GM10266 (cell line): ENCODE data around the gene RAN.
"Not testable (repeated sequence)": the region's sequence is repeated elsewhere in the genome, so short reads cannot be mapped to it uniquely, and the experiment has no call there.

Source experiments
- DNase-seq: peaks from one replicate; pipeline ENCODE4 v3.0.0; 2012; ENCODE audit errors: extremely low spot score
- CTCF ChIP-seq: IDR thresholded peaks from 2 replicates; pipeline ENCODE4 v1.5.1; 2012; ENCODE audit warnings: mild to moderate bottlenecking, low read depth; ENCODE audit not compliant: control insufficient read depth, insufficient read depth; ENCODE audit errors: missing control alignments

RAN gene

GRCh38 chr12:130838951-130839769, 32.7 kb upstream of the RAN start, which contains the start of gene STX2:
Gene STX2 (minus strand): TSS chr12:130839250. CDS start chr12:130839099, 151 bp downstream.
- peak; percentile 98 for DNase-seq
- peak; percentile 7 for TF ChIP-seq CTCF

- TF ChIP-seq CTCF: no peak
- no peak for DNase-seq
Measured at GRCh38 chr12:130839770-130840404, 32.0 kb upstream of the RAN start.

GRCh38 chr12:130846369-130846768, 25.5 kb upstream of the RAN start:
- TF ChIP-seq CTCF: no peak
- no peak for DNase-seq

GRCh38 chr12:130847112-130847511, 24.8 kb upstream of the RAN start:
- no peak for DNase-seq

GRCh38 chr12:130848105-130848504, 23.8 kb upstream of the RAN start:
- DNase-seq: not testable (repeated sequence)

More at GRCh38 chr12:130847112-130847511, 24.8 kb upstream of the RAN start:
- TF ChIP-seq CTCF: no peak

- not testable (repeated sequence) for DNase-seq
Measured at GRCh38 chr12:130848785-130849305, 23.0 kb upstream of the RAN start.

- DNase-seq: no peak
- TF ChIP-seq CTCF: no peak
Measured at GRCh38 chr12:130849561-130850417, 22.1 kb upstream of the RAN start.

GRCh38 chr12:130850418-130851021, 21.3 kb upstream of the RAN start:
- TF ChIP-seq CTCF: no peak
- DNase-seq: no peak
